ENCODE measurements around the gene ARID1B.

Gene ARID1B

GRCh38 chr6:157253699-157254098 lies 476.5 kb downstream of the ARID1B start:
- DNase-seq (ENCODE audit: low read depth in 4 of 4, low spot score in 1 of 4) = no peak

GRCh38 chr6:157254538-157254937 lies 477.4 kb downstream of the ARID1B start:
- no peak for DNase-seq (ENCODE audit: low read depth in 4 of 4, low spot score in 1 of 4)

- no peak for DNase-seq (ENCODE audit: low read depth in 4 of 4, low spot score in 1 of 4)
These were observed 477.9 kb downstream of the ARID1B start for GRCh38 chr6:157255079-157255478.

GRCh38 chr6:157258878-157259277 lies 481.7 kb downstream of the ARID1B start:
- DNase-seq (ENCODE audit: low read depth in 4 of 4, low spot score in 1 of 4) = no peak

- DNase-seq (ENCODE audit: low read depth in 4 of 4, low spot score in 1 of 4) = no peak
These were observed 482.3 kb downstream of the ARID1B start for GRCh38 chr6:157259443-157259842.
